Gastrocnemius medialis (tissue), 4 donors: ENCODE results near the gene BET1L. TPM values are rescaled to one million over a fixed set of nuclear protein-coding genes. Genes with fewer than 3 reads are reported as not detected.

Experiments used
- ATAC-seq, 2 donors: fragments of 150-250 bp; one replicate each; pipeline ENCODE4 v1.9.1; 2016
- DNase-seq, 2 donors: peaks; one replicate each; pipeline ENCODE4 v3.0.0-alpha.2; 2019
- H3K27ac ChIP-seq, 4 donors: fragments of 200-600 bp; sonication (generic); 1 replicate in 1 of 4; 2 replicates in 3 of 4; pipeline ENCODE4 v1.5.1; 2016 to 2018; ENCODE audit warnings: mild to moderate bottlenecking in 2 of 4, moderate library complexity in 1 of 4
- H3K27me3 ChIP-seq, 3 donors: fragments of 200-600 bp; sonication (generic) in 2 of 3; 1 replicate in 1 of 3; 2 replicates in 2 of 3; pipeline versions ENCODE4 v1.5.1 to v1.6.0; 2016 to 2019; ENCODE audit warnings: mild to moderate bottlenecking in 1 of 3, moderate library complexity in 1 of 3
- H3K36me3 ChIP-seq, 2 donors: fragments of 200-600 bp; sonication (generic) in 1 of 2; one replicate each; pipeline ENCODE4 v1.5.1; 2017 to 2018
- H3K4me1 ChIP-seq, 2 donors: fragments of 200-600 bp; sonication (generic) in 1 of 2; one replicate each; pipeline ENCODE4 v1.5.1; 2016 to 2017; ENCODE audit warnings: mild to moderate bottlenecking in 2 of 2
- H3K4me3 ChIP-seq, 4 donors: fragments of 200-600 bp; sonication (generic) in 3 of 4; 1 replicate in 1 of 4; 2 replicates in 3 of 4; pipeline ENCODE4 v1.5.1; 2016 to 2019; ENCODE audit warnings: mild to moderate bottlenecking in 2 of 4
- H3K9me3 ChIP-seq, 3 donors: fragments of 200-600 bp; sonication (generic) in 2 of 3; 1 replicate in 1 of 3; 2 replicates in 2 of 3; pipeline ENCODE4 v1.5.1; 2016 to 2019
- CTCF ChIP-seq, 5 experiments: fragments of 450-650 bp in 3 of 5; fragments of 200-600 bp in 2 of 5; sonication (generic) in 2 of 5; IDR thresholded peaks in 4 of 5; conservative IDR thresholded peaks in 1 of 5; 1 replicate in 4 of 5; 2 replicates in 1 of 5; pipeline ENCODE4 v1.5.1; 2016 to 2019; ENCODE audit warnings: antibody characterized with exemption in 5 of 5, mild to moderate bottlenecking in 3 of 5, moderate library complexity in 3 of 5
- POLR2A ChIP-seq, 2 donors: fragments of 450-650 bp; IDR thresholded peaks; one replicate each; pipeline ENCODE4 v1.6.1; 2017; ENCODE audit warnings: antibody characterized with exemption in 2 of 2, mild to moderate bottlenecking in 2 of 2, moderate library complexity in 2 of 2
- in situ Hi-C, 4 donors: fragments of 200-750 bp; cut with MboI; loops; one replicate each; pipeline versions ENCODE4 v1.15.0 to v1.8.0; 2017; ENCODE audit warnings: low sequenced_read_pairs in 4 of 4
- intact Hi-C: fragments of 100-400 bp; cut with DNase I; formaldehyde crosslinking; loops from one replicate; pipeline ENCODE4 v1.15.1; 2023; ENCODE audit warnings: low total_unique reads
- total RNA-seq, 4 donors: library from RNA; depleted of rRNA; stranded (reverse); fragments of >200 nt; gene quantifications; one replicate each; pipeline versions ENCODE4 v1.1.0 to v1.2.3, GENCODE V29; 2016

The BET1L gene
- total RNA-seq, 4 donors from 2014 or later, result 11.3 to 15.9 (median 12.8) TPM

GRCh38 chr11:214083-214482 is 6.9 kb upstream of the BET1L start:
- ATAC-seq (no peak), DNase-seq (no peak)
- intact Hi-C loops, result no loop called here
- no peak overlapping the region for H3K4me3 ChIP-seq
- no peak for TF ChIP-seq CTCF (IDR thresholded peaks at IDR 0.05 in 4 of 5, conservative IDR thresholded peaks at IDR 0.05 in 1 of 5)
- no peak for TF ChIP-seq POLR2A (IDR thresholded peaks at IDR 0.05)
- peaks cover 19 to 20% of the 10 kb centered on the region in 2 donors for H3K4me1 ChIP-seq
- H3K9me3 ChIP-seq, result no peaks in the 10 kb centered on the region
- H3K36me3 ChIP-seq, result peaks cover 0 to 70% of the 10 kb centered on the region in 2 donors
- no peaks in the 10 kb centered on the region for H3K27me3 ChIP-seq
- in situ Hi-C loops, result no loop called here
- H3K27ac ChIP-seq, result no peak overlapping the region

- DNase-seq (no peak), ATAC-seq (no peak)
- in situ Hi-C loops, result no loop called here
- H3K9me3 ChIP-seq, result no peaks in the 10 kb centered on the region
- peaks cover 19 to 23% of the 10 kb centered on the region in 2 donors for H3K4me1 ChIP-seq
- no peaks in the 10 kb centered on the region for H3K27me3 ChIP-seq
- H3K27ac ChIP-seq, result no peak overlapping the region
- no peak for TF ChIP-seq POLR2A (IDR thresholded peaks at IDR 0.05)
- no peak for TF ChIP-seq CTCF (IDR thresholded peaks at IDR 0.05 in 4 of 5, conservative IDR thresholded peaks at IDR 0.05 in 1 of 5)
- peaks cover 0 to 70% of the 10 kb centered on the region in 2 donors for H3K36me3 ChIP-seq
- no peak overlapping the region for H3K4me3 ChIP-seq
- intact Hi-C loops, result no loop called here
Observed at GRCh38 chr11:213111-213510, 5.9 kb upstream of the BET1L start.

GRCh38 chr11:212150-213100 is 5.2 kb upstream of the BET1L start:
- in situ Hi-C loops, result no loop called here
- H3K36me3 ChIP-seq, result peaks cover 0 to 70% of the 10 kb centered on the region in 2 donors
- TF ChIP-seq POLR2A (IDR thresholded peaks at IDR 0.05), result no peak
- TF ChIP-seq CTCF (IDR thresholded peaks at IDR 0.05 in 4 of 5, conservative IDR thresholded peaks at IDR 0.05 in 1 of 5), result no peak
- peaks cover 19 to 23% of the 10 kb centered on the region in 2 donors for H3K4me1 ChIP-seq
- H3K27me3 ChIP-seq, result no peaks in the 10 kb centered on the region
- ATAC-seq (no peak), DNase-seq (no peak)
- no peaks in the 10 kb centered on the region for H3K9me3 ChIP-seq
- H3K27ac ChIP-seq, result no peak overlapping the region
- no peak overlapping the region for H3K4me3 ChIP-seq
- intact Hi-C loops, result no loop called here

- Histone ChIP-seq H3K27ac (no peak overlapping the region), H3K4me1 (peaks cover 19 to 23% of the 10 kb centered on the region in 2 donors), H3K9me3 (no peaks in the 10 kb centered on the region), H3K27me3 (no peaks in the 10 kb centered on the region), H3K36me3 (peaks cover 0 to 70% of the 10 kb centered on the region in 2 donors), H3K4me3 (no peak overlapping the region)
- in situ Hi-C loops (no loop called here), intact Hi-C loops (no loop called here)
- TF ChIP-seq CTCF (IDR thresholded peaks at IDR 0.05 in 4 of 5, conservative IDR thresholded peaks at IDR 0.05 in 1 of 5), result no peak
- TF ChIP-seq POLR2A (IDR thresholded peaks at IDR 0.05), result no peak
- ATAC-seq, result no peak
- DNase-seq, result no peak
Observed at GRCh38 chr11:211741-212140, 4.5 kb upstream of the BET1L start.
